Activated naive CD4-positive, alpha-beta T cell treated with anti-CD3 and anti-CD28 coated beads, Interleukin-2, amount 50 U/mL, for 24 hours (primary cell): ENCODE measurements around the gene PRL.

ENCODE experiments used
- H3K27ac Mint-ChIP-seq: one replicate; pipeline ENCODE4 v1.8.0; 2021; ENCODE audit warnings: mild to moderate bottlenecking, mixed read lengths
- H3K27me3 Mint-ChIP-seq: one replicate; pipeline ENCODE4 v1.8.0; 2021; ENCODE audit warnings: mixed read lengths
- H3K36me3 Mint-ChIP-seq: one replicate; pipeline ENCODE4 v1.8.0; 2021; ENCODE audit warnings: mixed read lengths
- H3K4me1 Mint-ChIP-seq: one replicate; pipeline ENCODE4 v1.8.0; 2021; ENCODE audit warnings: mixed read lengths
- H3K4me3 Mint-ChIP-seq: one replicate; pipeline ENCODE4 v1.8.0; 2021; ENCODE audit warnings: mild to moderate bottlenecking, mixed read lengths
- H3K9me3 Mint-ChIP-seq: one replicate; pipeline ENCODE4 v1.8.0; 2021; ENCODE audit warnings: mixed read lengths

Gene PRL

DNA sequence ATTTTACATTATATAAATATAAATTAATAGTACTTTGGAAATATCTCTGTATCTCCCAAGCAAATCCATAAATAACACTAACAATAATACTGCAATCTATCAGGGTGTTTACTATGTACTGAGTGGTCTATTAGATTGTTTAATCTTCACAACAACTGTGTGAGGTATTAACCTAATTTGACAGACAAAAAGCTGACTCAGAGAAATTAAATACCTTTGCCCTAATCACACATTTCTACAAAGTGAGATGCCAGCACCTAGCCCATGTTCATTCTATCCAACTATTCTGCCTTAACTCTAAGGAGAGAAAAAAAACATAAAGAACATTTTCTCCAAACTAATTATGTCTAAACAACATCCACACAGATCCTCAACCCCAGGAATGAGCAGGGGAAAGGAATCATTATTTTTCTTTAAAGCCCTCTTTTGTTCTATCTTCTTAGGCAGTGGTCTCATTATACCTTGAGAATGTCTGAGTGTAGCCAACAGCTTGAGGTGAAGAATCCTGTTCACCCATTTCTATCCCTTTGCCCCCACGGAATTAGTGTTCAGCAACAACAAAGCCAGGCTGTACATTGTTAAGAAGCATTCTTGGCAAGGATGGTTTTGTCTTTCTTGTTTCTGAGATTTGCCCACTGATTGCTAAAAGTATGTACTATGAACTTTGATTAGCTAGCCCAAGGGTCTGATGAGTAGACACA lies 42.7 kb downstream of the PRL start:
- H3K27me3 Mint-ChIP-seq = no peaks in the 10 kb centered on the region
- no peak overlapping the region for H3K27ac Mint-ChIP-seq
- H3K4me3 Mint-ChIP-seq = no peak overlapping the region
- H3K9me3 Mint-ChIP-seq = peaks cover 5% of the 10 kb centered on the region
- H3K36me3 Mint-ChIP-seq = no peaks in the 10 kb centered on the region
- no peaks in the 10 kb centered on the region for H3K4me1 Mint-ChIP-seq

- no peak overlapping the region for H3K4me3 Mint-ChIP-seq
- H3K4me1 Mint-ChIP-seq = no peaks in the 10 kb centered on the region
- H3K36me3 Mint-ChIP-seq = no peaks in the 10 kb centered on the region
- peaks cover 5% of the 10 kb centered on the region for H3K9me3 Mint-ChIP-seq
- no peaks in the 10 kb centered on the region for H3K27me3 Mint-ChIP-seq
- no peak overlapping the region for H3K27ac Mint-ChIP-seq
These were observed 45.5 kb downstream of the PRL start for GRCh38 chr6:22251348-22251747.

DNA sequence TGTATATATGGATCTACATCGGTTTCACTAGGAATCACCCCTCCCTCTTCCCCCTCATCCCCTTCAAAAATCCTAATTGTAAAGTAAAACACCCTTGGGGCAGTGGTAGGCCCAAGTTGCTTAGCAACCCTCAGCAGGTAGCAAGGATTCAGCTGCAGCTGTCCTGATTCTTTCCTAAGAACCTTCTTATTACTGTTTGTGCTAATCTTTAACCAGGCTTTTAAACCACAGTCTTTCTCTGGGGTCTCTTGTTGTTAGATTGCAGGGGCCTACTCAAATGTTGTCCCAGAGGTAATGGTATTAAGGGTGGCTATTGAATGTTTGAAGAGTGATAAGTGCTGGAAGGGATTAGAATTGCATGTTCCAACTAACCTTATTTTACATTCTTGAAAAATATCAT lies 46.4 kb downstream of the PRL start:
- no peaks in the 10 kb centered on the region for H3K4me1 Mint-ChIP-seq

DNA sequence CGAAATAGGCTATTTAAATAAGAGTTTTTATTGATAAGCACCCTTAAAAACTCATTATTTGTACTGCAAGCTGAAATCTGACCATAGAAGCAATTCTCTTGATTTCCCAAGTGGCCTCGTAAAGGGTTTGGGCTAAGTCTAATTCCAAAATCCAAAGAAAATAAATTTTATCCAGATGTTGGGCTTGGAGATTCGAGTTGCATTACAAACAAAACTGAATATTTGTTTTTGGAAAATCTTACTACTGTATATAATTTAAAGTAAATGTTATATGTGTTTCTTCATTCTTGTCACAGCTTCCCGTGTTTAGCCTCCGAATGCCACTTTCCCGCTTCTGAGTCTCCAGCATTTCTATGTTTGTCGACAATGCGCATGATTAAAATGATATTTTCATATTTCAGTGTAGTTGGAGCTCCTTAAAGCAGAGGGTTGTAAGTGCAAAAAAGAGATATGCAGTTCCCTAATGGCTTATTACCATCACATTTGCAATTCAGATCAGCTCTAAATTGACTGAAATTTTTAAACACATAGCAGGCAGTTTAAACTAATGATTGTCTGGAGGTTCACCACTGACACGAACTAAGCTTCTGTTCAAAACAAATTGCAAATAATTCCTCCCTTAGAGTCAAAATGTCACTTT lies 47.0 kb downstream of the PRL start:
- Mint-ChIP-seq H3K36me3 (no peaks in the 10 kb centered on the region), H3K9me3 (peaks cover 5% of the 10 kb centered on the region), H3K4me3 (no peak overlapping the region), H3K27me3 (no peaks in the 10 kb centered on the region), H3K27ac (no peak overlapping the region), H3K4me1 (no peaks in the 10 kb centered on the region)

More for the DNA sequence above, 46.4 kb downstream of the PRL start:
- no peaks in the 10 kb centered on the region for H3K27me3 Mint-ChIP-seq
- no peaks in the 10 kb centered on the region for H3K36me3 Mint-ChIP-seq
- H3K27ac Mint-ChIP-seq = no peak overlapping the region
- peaks cover 5% of the 10 kb centered on the region for H3K9me3 Mint-ChIP-seq
- H3K4me3 Mint-ChIP-seq = no peak overlapping the region

GRCh38 chr6:22248513-22249308 lies 48.1 kb downstream of the PRL start:
- H3K27ac Mint-ChIP-seq = no peak overlapping the region

GRCh38 chr6:22247916-22248482 lies 48.8 kb downstream of the PRL start:
- Mint-ChIP-seq H3K4me1 (no peaks in the 10 kb centered on the region), H3K4me3 (no peak overlapping the region), H3K27ac (no peak overlapping the region), H3K36me3 (no peaks in the 10 kb centered on the region), H3K27me3 (no peaks in the 10 kb centered on the region), H3K9me3 (peaks cover 13% of the 10 kb centered on the region)

More at GRCh38 chr6:22248513-22249308, 48.1 kb downstream of the PRL start:
- Mint-ChIP-seq H3K27me3 (no peaks in the 10 kb centered on the region), H3K36me3 (no peaks in the 10 kb centered on the region), H3K4me1 (no peaks in the 10 kb centered on the region), H3K4me3 (no peak overlapping the region), H3K9me3 (peaks cover 8% of the 10 kb centered on the region)

DNA sequence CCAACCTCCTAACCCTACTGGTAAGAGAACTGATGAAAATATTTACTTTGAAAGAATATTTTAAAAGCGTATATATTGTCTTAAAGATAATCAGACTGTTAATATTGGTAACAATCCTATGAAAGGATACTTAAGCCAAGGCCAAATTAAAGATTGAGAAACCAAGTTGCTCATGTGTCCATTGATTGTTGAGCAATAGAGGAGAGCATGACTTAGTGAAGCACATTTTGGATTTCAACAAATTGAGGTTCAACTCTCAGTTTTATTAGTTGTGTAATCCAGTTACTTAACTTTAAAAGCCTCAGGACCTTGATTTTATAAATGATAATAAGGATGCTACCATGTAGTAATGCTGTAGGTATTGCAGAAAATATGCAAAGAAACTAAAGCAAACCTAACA lies 56.8 kb downstream of the PRL start:
- H3K27me3 Mint-ChIP-seq = no peaks in the 10 kb centered on the region
- peaks cover 23% of the 10 kb centered on the region for H3K9me3 Mint-ChIP-seq
- H3K27ac Mint-ChIP-seq = no peak overlapping the region
- H3K36me3 Mint-ChIP-seq = no peaks in the 10 kb centered on the region
- no peak overlapping the region for H3K4me3 Mint-ChIP-seq
- H3K4me1 Mint-ChIP-seq = no peaks in the 10 kb centered on the region

GRCh38 chr6:22239261-22239921 lies 57.4 kb downstream of the PRL start:
- Mint-ChIP-seq H3K4me3 (no peak overlapping the region), H3K27ac (no peak overlapping the region), H3K4me1 (no peaks in the 10 kb centered on the region), H3K9me3 (peaks cover 27% of the 10 kb centered on the region), H3K27me3 (no peaks in the 10 kb centered on the region), H3K36me3 (no peaks in the 10 kb centered on the region)

DNA sequence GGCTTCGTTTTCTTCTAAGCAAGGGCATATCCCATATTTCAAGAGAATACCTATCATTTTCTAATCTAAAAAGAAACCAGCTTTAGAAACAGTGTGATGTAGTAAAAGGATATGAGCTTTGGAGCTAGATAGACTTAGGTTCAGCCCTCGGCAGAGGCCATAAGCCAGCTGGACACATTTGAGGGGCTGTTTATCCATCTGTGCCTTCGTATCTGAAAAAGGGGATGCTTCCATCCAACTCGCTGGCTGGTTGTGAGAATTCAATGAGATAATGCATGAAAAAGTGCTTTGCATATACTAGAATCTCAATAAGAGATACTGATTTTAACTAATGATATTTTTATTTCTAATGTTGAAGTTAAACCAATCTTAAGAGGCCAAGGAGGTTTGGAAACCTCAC lies 58.0 kb downstream of the PRL start:
- Mint-ChIP-seq H3K9me3 (peaks cover 26% of the 10 kb centered on the region), H3K36me3 (no peaks in the 10 kb centered on the region), H3K4me3 (no peak overlapping the region), H3K27ac (no peak overlapping the region), H3K27me3 (no peaks in the 10 kb centered on the region), H3K4me1 (no peaks in the 10 kb centered on the region)

DNA sequence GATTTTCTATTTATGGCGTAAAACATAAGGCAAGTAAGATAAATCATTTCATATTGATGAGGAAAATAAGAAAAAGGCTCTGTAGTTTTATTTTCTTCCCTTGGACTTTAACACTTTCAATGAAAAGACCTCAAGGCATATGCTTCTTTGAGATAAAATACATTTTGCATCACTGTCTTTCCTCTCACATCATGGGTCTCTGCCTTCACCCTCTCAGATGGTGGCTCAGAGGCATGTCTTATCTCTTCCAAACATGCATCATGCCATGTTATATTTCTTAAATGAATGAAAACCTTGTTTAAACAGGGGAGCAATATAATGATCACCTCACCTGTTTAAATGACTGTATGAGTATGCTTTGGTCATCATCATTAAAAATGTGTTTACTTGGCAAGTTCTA lies 59.3 kb downstream of the PRL start:
- Mint-ChIP-seq H3K27me3 (no peaks in the 10 kb centered on the region), H3K4me1 (no peaks in the 10 kb centered on the region), H3K9me3 (peaks cover 16% of the 10 kb centered on the region), H3K4me3 (no peak overlapping the region), H3K27ac (no peak overlapping the region), H3K36me3 (no peaks in the 10 kb centered on the region)
